Lower lobe of right lung (tissue), 2 donors: ENCODE data around the gene C8G. TPM values are rescaled to one million over a fixed set of nuclear protein-coding genes. Genes with fewer than 3 reads are reported as not detected.
A peak's percentile ranks its signal among the peaks of the same experiment; 100 is the strongest.

ENCODE experiments used
- ATAC-seq, 2 donors: fragments of 200-7000 bp; cut with Tn5 transposase; one replicate each; pipeline ENCODE4 v1.9.1; 2020 to 2022; ENCODE audit warnings: mild to moderate bottlenecking in 2 of 2, moderate library complexity in 2 of 2
- DNase-seq: peaks from one replicate; pipeline ENCODE4 v3.0.0-alpha.2; 2020
- H3K27ac ChIP-seq: fragments of 200-600 bp; one replicate; pipeline ENCODE4 v1.8.0; 2022
- H3K27me3 ChIP-seq: fragments of 200-600 bp; one replicate; pipeline ENCODE4 v1.8.0; 2022; ENCODE audit warnings: low read depth
- H3K36me3 ChIP-seq: fragments of 200-600 bp; one replicate; pipeline ENCODE4 v1.8.0; 2022; ENCODE audit warnings: mild to moderate bottlenecking
- H3K4me1 ChIP-seq: fragments of 200-600 bp; one replicate; pipeline ENCODE4 v1.8.0; 2022
- H3K4me3 ChIP-seq: fragments of 200-600 bp; one replicate; pipeline ENCODE4 v1.8.0; 2022; ENCODE audit warnings: mild to moderate bottlenecking
- H3K9me3 ChIP-seq: fragments of 200-600 bp; one replicate; pipeline ENCODE4 v1.8.0; 2022
- CTCF ChIP-seq: fragments of 200-600 bp; IDR thresholded peaks from one replicate; pipeline ENCODE4 v1.8.0; 2022; ENCODE audit warnings: antibody characterized with exemption, mild to moderate bottlenecking
- intact Hi-C: fragments of 100-400 bp; cut with DNase I; formaldehyde crosslinking; loops from one replicate; pipeline ENCODE4 v1.11.0; 2022
- total RNA-seq: library from RNA; stranded (reverse); fragmentation: NEBNext Ultra II Directional; extraction: Animal tissue kit (Norgen Biotek cat#: 25700); gene quantifications from one replicate; pipeline ENCODE4 v1.2.1, GENCODE V29; 2021
- donor health status: DM: no; HTN: yes; CAD: no; lungs with severe emphysema.

C8G gene
- total RNA-seq, 1 donor from 2014 or later: 2.2 TPM

GRCh38 chr9:136939996-136940525 is 5.0 kb upstream of the C8G start:
- Histone ChIP-seq H3K27me3 (no peaks in the 10 kb centered on the region), H3K4me3 (no peak overlapping the region), H3K36me3 (peaks cover 35% of the 10 kb centered on the region), H3K4me1 (peaks cover 11% of the 10 kb centered on the region), H3K27ac (no peak overlapping the region), H3K9me3 (no peaks in the 10 kb centered on the region)
- no peak for TF ChIP-seq CTCF
- intact Hi-C loops: no loop called here
- DNase-seq (no peak), ATAC-seq (no peak)

- TF ChIP-seq CTCF: no peak
- H3K4me3 ChIP-seq: no peak overlapping the region
- no peaks in the 10 kb centered on the region for H3K9me3 ChIP-seq
- H3K36me3 ChIP-seq: peaks cover 35% of the 10 kb centered on the region
- DNase-seq: peak; percentile 47
- no peak overlapping the region for H3K27ac ChIP-seq
- peaks cover 11% of the 10 kb centered on the region for H3K4me1 ChIP-seq
- no peak for ATAC-seq
- intact Hi-C loops: no loop called here
- H3K27me3 ChIP-seq: no peaks in the 10 kb centered on the region
These were observed 4.4 kb upstream of the C8G start for GRCh38 chr9:136940526-136941230.

- Histone ChIP-seq H3K27me3 (no peaks in the 10 kb centered on the region), H3K36me3 (peaks cover 35% of the 10 kb centered on the region), H3K4me3 (no peak overlapping the region), H3K9me3 (no peaks in the 10 kb centered on the region), H3K4me1 (peaks cover 11% of the 10 kb centered on the region), H3K27ac (no peak overlapping the region)
- TF ChIP-seq CTCF: no peak
- intact Hi-C loops: no loop called here
- ATAC-seq (no peak), DNase-seq (no peak)
These were observed 3.6 kb upstream of the C8G start for GRCh38 chr9:136941231-136942111.

- no peak overlapping the region for H3K27ac ChIP-seq
- H3K27me3 ChIP-seq: no peaks in the 10 kb centered on the region
- no peak for TF ChIP-seq CTCF
- no peaks in the 10 kb centered on the region for H3K9me3 ChIP-seq
- intact Hi-C loops: no loop called here
- DNase-seq (no peak), ATAC-seq (no peak)
- H3K36me3 ChIP-seq: peaks cover 35% of the 10 kb centered on the region
- H3K4me3 ChIP-seq: no peak overlapping the region
- H3K4me1 ChIP-seq: peaks cover 17% of the 10 kb centered on the region
These were observed 2.7 kb upstream of the C8G start for GRCh38 chr9:136942112-136942880.

- DNase-seq: no peak
- H3K36me3 ChIP-seq: peaks cover 35% of the 10 kb centered on the region
- ATAC-seq: no peak
- intact Hi-C loops: no loop called here
- H3K4me1 ChIP-seq: peaks cover 22% of the 10 kb centered on the region
- no peak for TF ChIP-seq CTCF
- H3K9me3 ChIP-seq: no peaks in the 10 kb centered on the region
- H3K27ac ChIP-seq: no peak overlapping the region
- H3K27me3 ChIP-seq: no peaks in the 10 kb centered on the region
- H3K4me3 ChIP-seq: peak overlapping the region; percentile 98
These were observed 2.2 kb upstream of the C8G start for GRCh38 chr9:136942881-136943230.
